Measurements from ENCODE around the gene SNTN. TPM values are rescaled to one million over a fixed set of nuclear protein-coding genes. Genes with fewer than 3 reads are reported as not detected.

The SNTN gene
- total and polyA plus RNA-seq, 9 donors: 0.17 to 26.0 (median 1.8) TPM; not detected in 3

GRCh38 chr3:63662011-63662410 lies 9.5 kb downstream of the SNTN start:
- 84 to 93% (median 87%) methylated on average over 4 of the region's 4 CpGs for WGBS, 3 donors
- Histone ChIP-seq H3K4me3 (no peak overlapping the region), H3K27me3 (no peaks in the 10 kb centered on the region), H3K4me1 (ENCODE audit: insufficient read depth) (no peaks in the 10 kb centered on the region), H3K9me3 (no peaks in the 10 kb centered on the region), H3K27ac (no peak overlapping the region), H3K36me3 (no peaks in the 10 kb centered on the region)
- intact Hi-C loops (cut with DNase I): no loop called here
- TF ChIP-seq POLR2A (IDR thresholded peaks at IDR 0.05): no peak
- TF ChIP-seq, protein P1, sequence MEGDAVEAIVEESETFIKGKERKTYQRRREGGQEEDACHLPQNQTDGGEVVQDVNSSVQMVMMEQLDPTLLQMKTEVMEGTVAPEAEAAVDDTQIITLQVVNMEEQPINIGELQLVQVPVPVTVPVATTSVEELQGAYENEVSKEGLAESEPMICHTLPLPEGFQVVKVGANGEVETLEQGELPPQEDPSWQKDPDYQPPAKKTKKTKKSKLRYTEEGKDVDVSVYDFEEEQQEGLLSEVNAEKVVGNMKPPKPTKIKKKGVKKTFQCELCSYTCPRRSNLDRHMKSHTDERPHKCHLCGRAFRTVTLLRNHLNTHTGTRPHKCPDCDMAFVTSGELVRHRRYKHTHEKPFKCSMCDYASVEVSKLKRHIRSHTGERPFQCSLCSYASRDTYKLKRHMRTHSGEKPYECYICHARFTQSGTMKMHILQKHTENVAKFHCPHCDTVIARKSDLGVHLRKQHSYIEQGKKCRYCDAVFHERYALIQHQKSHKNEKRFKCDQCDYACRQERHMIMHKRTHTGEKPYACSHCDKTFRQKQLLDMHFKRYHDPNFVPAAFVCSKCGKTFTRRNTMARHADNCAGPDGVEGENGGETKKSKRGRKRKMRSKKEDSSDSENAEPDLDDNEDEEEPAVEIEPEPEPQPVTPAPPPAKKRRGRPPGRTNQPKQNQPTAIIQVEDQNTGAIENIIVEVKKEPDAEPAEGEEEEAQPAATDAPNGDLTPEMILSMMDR (IDR thresholded peaks at IDR 0.05): no peak
- DNase-seq: no peak

- TF ChIP-seq, protein P1 (IDR thresholded peaks at IDR 0.05): no peak
- Histone ChIP-seq H3K4me1 (ENCODE audit: insufficient read depth) (no peaks in the 10 kb centered on the region), H3K4me3 (no peak overlapping the region), H3K27me3 (no peaks in the 10 kb centered on the region), H3K9me3 (no peaks in the 10 kb centered on the region), H3K36me3 (no peaks in the 10 kb centered on the region), H3K27ac (no peak overlapping the region)
- intact Hi-C loops (cut with DNase I): no loop called here
- no peak for DNase-seq
Measured at GRCh38 chr3:63662500-63662899, 10.0 kb downstream of the SNTN start.

DNA sequence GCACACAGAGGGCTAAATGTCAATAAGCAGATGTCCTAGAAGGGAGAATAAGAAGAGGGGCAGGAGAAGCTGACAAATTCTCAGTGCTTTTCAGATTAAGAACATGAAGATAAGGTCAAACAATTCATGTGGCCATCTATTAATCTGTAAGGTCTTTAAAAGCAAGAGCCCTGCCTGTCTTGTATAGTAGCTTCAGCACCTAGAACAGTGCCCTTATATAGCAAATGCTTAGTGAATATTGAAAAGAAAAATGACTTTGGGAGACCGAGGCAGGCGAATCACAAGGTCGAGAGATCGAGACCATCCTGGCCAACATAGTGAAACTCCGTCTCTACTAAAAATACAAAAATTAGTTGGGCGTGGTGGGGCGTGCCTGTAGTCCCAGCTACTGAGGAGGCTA lies 18.1 kb downstream of the SNTN start:
- DNase-seq: no peak
- Histone ChIP-seq H3K4me3 (no peak overlapping the region), H3K36me3 (no peaks in the 10 kb centered on the region), H3K27me3 (no peaks in the 10 kb centered on the region), H3K9me3 (no peaks in the 10 kb centered on the region), H3K4me1 (ENCODE audit: insufficient read depth) (no peaks in the 10 kb centered on the region), H3K27ac (no peak overlapping the region)
- no peak for TF ChIP-seq EP300 (IDR thresholded peaks at IDR 0.05)
- TF ChIP-seq, protein P1 (IDR thresholded peaks at IDR 0.05): no peak
- intact Hi-C loops (cut with DNase I): no loop called here
- 89 to 94% (median 92%) methylated on average over 7 of the region's 7 CpGs for WGBS, 3 donors

- 94 to 97% (median 94%) methylated on average over 3 of the region's 3 CpGs for whole genome bisulfite sequencing, 3 donors
- H3K9me3 ChIP-seq: no peaks in the 10 kb centered on the region
- DNase-seq: no peak
- no peaks in the 10 kb centered on the region for H3K4me1 ChIP-seq (ENCODE audit: insufficient read depth)
- intact Hi-C loops (cut with DNase I): no loop called here
- H3K4me3 ChIP-seq: no peak overlapping the region
- H3K27ac ChIP-seq: no peak overlapping the region
- no peaks in the 10 kb centered on the region for H3K36me3 ChIP-seq
- H3K27me3 ChIP-seq: no peaks in the 10 kb centered on the region
- no peak for TF ChIP-seq POLR2A (IDR thresholded peaks at IDR 0.05)
- no peak for TF ChIP-seq EP300 (IDR thresholded peaks at IDR 0.05)
- TF ChIP-seq, protein P1 (IDR thresholded peaks at IDR 0.05): no peak
Measured at GRCh38 chr3:63673111-63673510, 20.6 kb downstream of the SNTN start.

GRCh38 chr3:63674586-63674985 lies 22.1 kb downstream of the SNTN start:
- Histone ChIP-seq H3K4me3 (no peak overlapping the region), H3K27me3 (no peaks in the 10 kb centered on the region), H3K27ac (no peak overlapping the region), H3K9me3 (no peaks in the 10 kb centered on the region), H3K36me3 (no peaks in the 10 kb centered on the region), H3K4me1 (ENCODE audit: insufficient read depth) (no peaks in the 10 kb centered on the region)
- no peak for DNase-seq
- TF ChIP-seq, protein P1 (IDR thresholded peaks at IDR 0.05): no peak
- TF ChIP-seq EP300 (IDR thresholded peaks at IDR 0.05) (no peak), POLR2A (IDR thresholded peaks at IDR 0.05) (no peak)
- WGBS, 3 donors: 65 to 89% (median 67%) methylated on average over 2 of the region's 2 CpGs
- intact Hi-C loops (cut with DNase I): no loop called here

All from ovary (tissue), 9 donors.